Gastrocnemius medialis (tissue), 4 donors: ENCODE results near the gene MPDU1.

Source experiments
- CTCF ChIP-seq, 5 experiments: fragments of 450-650 bp in 3 of 5; fragments of 200-600 bp in 2 of 5; sonication (generic) in 2 of 5; IDR thresholded peaks in 4 of 5; conservative IDR thresholded peaks in 1 of 5; 1 replicate in 4 of 5; 2 replicates in 1 of 5; pipeline ENCODE4 v1.5.1; 2016 to 2019; ENCODE audit warnings: antibody characterized with exemption in 5 of 5, mild to moderate bottlenecking in 3 of 5, moderate library complexity in 3 of 5
- POLR2A ChIP-seq, 2 donors: fragments of 450-650 bp; IDR thresholded peaks; one replicate each; pipeline ENCODE4 v1.6.1; 2017; ENCODE audit warnings: antibody characterized with exemption in 2 of 2, mild to moderate bottlenecking in 2 of 2, moderate library complexity in 2 of 2

GRCh38 chr17:7580604-7581575 lies 2.8 kb upstream of the MPDU1 start:
- TF ChIP-seq POLR2A (IDR thresholded peaks at IDR 0.05) = no peak
- no peak for TF ChIP-seq CTCF (IDR thresholded peaks at IDR 0.05 in 4 of 5, conservative IDR thresholded peaks at IDR 0.05 in 1 of 5)
